Ishikawa (cell line): ENCODE results near the gene ASB14.

Experiments used
- CEBPB ChIP-seq: IDR thresholded peaks from 2 replicates; pipeline ENCODE4 v1.6.1; 2012
- CREB1 ChIP-seq: IDR thresholded peaks from 2 replicates; pipeline ENCODE4 v1.6.1; 2012; ENCODE audit warnings: low read depth
- EP300 ChIP-seq: IDR thresholded peaks from 2 replicates; pipeline ENCODE4 v1.6.1; 2012; ENCODE audit warnings: borderline replicate concordance
- MAX ChIP-seq: IDR thresholded peaks from 2 replicates; pipeline ENCODE4 v1.6.1; 2012
- NFIC ChIP-seq: IDR thresholded peaks from 2 replicates; pipeline ENCODE4 v1.6.1; 2012
- RAD21 ChIP-seq: IDR thresholded peaks from 2 replicates; pipeline ENCODE4 v1.6.1; 2012; ENCODE audit warnings: low read depth
- REST ChIP-seq: IDR thresholded peaks from 2 replicates; pipeline ENCODE4 v1.6.1; 2012; ENCODE audit warnings: low read depth, mild to moderate bottlenecking
- TAF1 ChIP-seq: IDR thresholded peaks from 2 replicates; pipeline ENCODE4 v1.6.1; 2012; ENCODE audit warnings: low read depth, mild to moderate bottlenecking
- YY1 ChIP-seq: IDR thresholded peaks from 2 replicates; pipeline ENCODE4 v1.6.1; 2012; ENCODE audit warnings: low read depth

DNA sequence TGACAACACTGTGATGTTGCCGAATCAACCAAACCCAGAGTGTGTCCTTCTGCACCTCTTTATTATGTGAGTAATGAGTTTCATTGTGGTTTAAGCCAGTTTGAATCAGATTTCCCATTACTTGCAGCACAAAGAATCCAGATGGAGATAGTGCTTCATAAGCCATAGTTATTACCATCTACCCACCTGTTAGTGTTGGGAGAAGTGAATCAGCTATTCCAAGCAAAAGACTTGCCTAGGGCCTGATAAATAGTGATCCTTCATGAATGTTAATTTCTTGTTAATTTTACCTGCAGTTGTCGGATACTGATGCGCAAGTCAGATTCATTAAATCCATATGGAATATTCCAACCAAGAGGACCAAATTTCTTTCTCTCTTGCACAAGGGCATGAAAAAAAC lies 21.7 kb upstream of the ASB14 start:
- no peak for TF ChIP-seq YY1
- TF ChIP-seq REST, result no peak
- no peak for TF ChIP-seq MAX
- TF ChIP-seq TAF1, result no peak
- TF ChIP-seq EP300, result no peak
- no peak for TF ChIP-seq RAD21
- no peak for TF ChIP-seq CEBPB
- no peak for TF ChIP-seq NFIC
- TF ChIP-seq CREB1, result no peak
